Measurements from ENCODE around the gene PNPLA1.

Gene PNPLA1

DNA sequence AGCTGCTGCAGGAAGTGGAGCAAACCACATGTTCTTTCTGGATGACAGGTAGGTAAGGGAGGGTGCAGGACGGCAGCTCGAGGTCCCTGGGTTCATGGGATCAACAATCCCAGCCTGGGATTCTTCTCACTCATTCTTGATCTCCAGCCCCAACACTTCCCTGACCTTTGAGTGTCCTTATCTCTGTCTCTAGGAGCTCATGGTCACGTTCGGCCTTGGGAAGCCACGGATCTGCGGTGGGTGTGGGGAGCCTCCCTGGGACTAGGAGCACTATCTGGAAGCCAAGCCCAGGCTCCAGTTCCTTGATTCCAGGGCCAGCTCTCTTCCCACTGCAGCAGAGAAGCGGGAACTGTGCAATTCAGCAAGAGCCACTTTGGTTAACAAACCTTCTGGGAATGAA lies 39.3 kb downstream of the PNPLA1 start:
- Histone ChIP-seq H3K9ac (ENCODE audit: low read depth, low read length) (no peak overlapping the region), H3K9me3 (ENCODE audit: control insufficient read depth, insufficient read depth, low read length) (no peaks in the 10 kb centered on the region), H3K36me3 (ENCODE audit: insufficient read depth, low read length) (no peaks in the 10 kb centered on the region), H3K4me1 (ENCODE audit: insufficient read depth, low read length) (peaks cover 8% of the 10 kb centered on the region; the same call in 1 of the 2 replicates)

DNA sequence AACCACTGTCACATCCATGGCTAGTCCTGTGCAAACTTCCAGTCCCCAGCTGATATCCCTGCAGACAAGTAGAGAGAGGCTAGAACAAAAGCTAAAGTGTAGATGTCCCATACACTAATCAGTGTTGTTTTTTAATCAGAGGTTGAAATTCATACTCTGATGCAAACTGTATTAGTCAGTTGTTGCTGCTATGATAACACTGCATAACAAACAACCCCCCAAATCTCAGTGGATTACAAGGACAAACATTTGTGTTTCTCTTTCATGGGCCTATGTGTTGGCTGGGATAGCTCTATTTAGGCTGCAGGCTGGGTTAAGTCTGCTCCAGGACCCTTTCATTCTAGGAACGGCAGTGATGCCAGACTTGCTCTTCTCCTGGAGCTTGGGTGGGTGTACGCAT lies 40.0 kb downstream of the PNPLA1 start:
- H3K4me1 ChIP-seq (ENCODE audit: insufficient read depth, low read length) = peaks cover 13% of the 10 kb centered on the region; the same call in 1 of the 2 replicates
- no peaks in the 10 kb centered on the region for H3K36me3 ChIP-seq (ENCODE audit: insufficient read depth, low read length)
- no peaks in the 10 kb centered on the region for H3K9me3 ChIP-seq (ENCODE audit: control insufficient read depth, insufficient read depth, low read length)
- H3K9ac ChIP-seq (ENCODE audit: low read depth, low read length) = no peak overlapping the region

DNA sequence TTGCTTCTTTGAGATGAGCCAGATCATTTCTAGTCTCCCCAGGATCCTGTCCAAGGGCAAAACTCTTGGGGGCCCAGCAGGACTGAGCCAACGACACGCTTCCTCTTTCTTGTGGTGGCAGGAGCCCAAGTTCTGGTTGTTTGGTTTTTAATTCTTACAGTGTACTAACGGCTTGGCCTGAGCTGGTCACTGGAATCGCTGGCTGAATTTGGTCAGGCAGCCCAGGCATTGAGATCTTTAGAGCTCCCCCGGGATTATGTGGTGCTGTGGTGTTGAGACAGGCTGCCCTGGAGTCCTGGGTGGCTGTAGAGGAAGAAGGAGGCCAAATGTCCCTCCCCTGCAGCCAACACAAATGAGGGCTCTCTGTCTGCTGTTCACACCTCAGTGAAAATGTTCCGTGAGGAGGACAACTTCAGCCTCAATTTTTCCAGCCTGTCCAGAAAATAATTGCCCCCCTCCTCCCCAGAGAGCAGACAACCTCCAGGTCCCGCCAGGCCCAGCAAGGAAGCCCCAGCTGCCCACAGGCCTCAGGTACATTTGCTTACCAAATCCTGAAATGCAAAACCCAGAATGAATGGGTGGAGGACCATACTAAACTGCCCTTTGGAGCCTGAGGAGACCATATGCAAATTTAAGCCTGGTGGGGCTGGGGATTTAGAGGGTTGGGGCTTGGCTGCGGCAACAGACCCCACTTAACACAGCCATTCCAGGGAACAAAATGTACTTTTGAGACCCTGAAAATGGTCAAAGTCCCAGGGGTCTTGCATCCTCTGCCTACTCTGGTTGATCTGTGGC lies 43.2 kb downstream of the PNPLA1 start:
- Histone ChIP-seq H3K9me3 (ENCODE audit: control insufficient read depth, insufficient read depth, low read length) (no peaks in the 10 kb centered on the region), H3K36me3 (ENCODE audit: insufficient read depth, low read length) (no peaks in the 10 kb centered on the region), H3K9ac (ENCODE audit: low read depth, low read length) (no peak overlapping the region), H3K4me1 (ENCODE audit: insufficient read depth, low read length) (peaks cover 13% of the 10 kb centered on the region; the same call in 1 of the 2 replicates)

DNA sequence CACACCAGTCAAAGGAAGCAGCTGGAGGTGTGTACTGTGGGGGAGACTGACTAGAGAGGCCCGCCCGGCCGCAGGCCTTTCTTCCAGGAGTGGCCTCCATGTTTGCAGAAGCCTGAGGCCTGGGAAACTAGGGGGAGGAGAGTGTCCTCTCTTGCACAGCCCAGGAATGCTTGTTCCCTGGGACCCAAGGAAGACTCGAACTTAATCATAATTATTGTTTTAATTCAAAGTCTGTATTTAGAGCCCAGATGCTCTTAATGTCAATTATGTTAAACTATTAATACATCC lies 43.7 kb downstream of the PNPLA1 start:
- Histone ChIP-seq H3K4me1 (ENCODE audit: insufficient read depth, low read length) (peaks cover 13% of the 10 kb centered on the region; the same call in 1 of the 2 replicates), H3K36me3 (ENCODE audit: insufficient read depth, low read length) (no peaks in the 10 kb centered on the region), H3K9ac (ENCODE audit: low read depth, low read length) (no peak overlapping the region), H3K9me3 (ENCODE audit: control insufficient read depth, insufficient read depth, low read length) (no peaks in the 10 kb centered on the region)

DNA sequence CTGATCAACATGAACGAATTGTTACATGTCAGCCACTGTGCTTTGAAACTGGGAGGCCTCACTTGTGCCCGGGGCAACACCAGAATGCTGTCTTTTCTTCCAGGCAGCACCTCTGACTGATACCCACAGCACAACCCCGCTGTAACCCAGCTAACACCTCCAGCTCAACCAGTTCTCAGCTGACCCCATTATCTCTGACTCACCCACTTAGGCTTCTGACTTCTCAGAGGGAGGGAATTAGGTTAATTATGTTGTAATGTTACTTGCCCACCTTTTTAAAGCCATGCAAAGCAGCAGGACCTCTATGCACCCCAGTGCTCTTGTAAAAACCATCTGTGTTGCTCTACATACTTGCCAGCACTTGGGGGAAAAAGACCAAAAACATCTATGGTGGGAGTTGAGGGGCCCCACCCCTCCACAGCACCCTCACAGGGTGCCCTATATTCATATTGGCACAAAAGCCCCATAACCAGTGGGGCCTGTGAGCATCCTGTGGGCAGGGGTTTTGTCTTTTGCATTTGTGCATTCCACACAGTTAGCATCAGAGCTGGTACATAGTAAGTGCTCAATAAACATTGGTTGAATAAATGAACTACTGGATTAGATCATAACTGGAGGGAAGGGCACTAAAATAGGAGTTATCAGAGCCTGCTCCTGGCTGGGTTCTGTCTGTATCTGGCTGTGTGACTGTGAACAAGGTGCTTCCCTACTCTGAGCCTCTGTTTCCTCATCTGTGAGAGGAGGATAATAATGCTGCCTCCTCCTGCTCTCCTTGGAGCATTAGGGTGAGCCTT lies 44.6 kb downstream of the PNPLA1 start:
- no peak overlapping the region for H3K9ac ChIP-seq (ENCODE audit: low read depth, low read length)
- no peaks in the 10 kb centered on the region for H3K36me3 ChIP-seq (ENCODE audit: insufficient read depth, low read length)
- peaks cover 13% of the 10 kb centered on the region; the same call in 1 of the 2 replicates for H3K4me1 ChIP-seq (ENCODE audit: insufficient read depth, low read length)
- H3K9me3 ChIP-seq (ENCODE audit: control insufficient read depth, insufficient read depth, low read length) = no peaks in the 10 kb centered on the region

DNA sequence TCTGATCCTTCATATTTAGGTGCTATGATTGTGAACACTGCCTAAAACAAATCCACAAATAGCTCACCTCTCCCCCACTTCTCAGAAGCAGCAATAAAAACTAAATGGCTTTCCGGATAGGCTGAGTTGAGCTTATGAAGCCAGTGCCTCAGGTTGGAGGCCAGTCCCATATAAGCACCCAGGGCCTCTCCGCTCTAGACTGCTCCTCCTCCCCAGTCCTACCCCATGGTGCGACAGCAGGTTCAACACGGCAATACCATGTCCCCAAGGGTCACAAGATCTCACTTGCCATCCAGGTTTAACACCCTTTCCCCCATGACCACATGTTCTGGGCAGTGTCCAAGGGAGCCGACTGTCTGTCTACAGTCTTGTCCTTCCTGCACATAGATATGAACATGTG lies 46.1 kb downstream of the PNPLA1 start:
- no peak overlapping the region for H3K9ac ChIP-seq (ENCODE audit: low read depth, low read length)
- H3K9me3 ChIP-seq (ENCODE audit: control insufficient read depth, insufficient read depth, low read length) = no peaks in the 10 kb centered on the region
- H3K36me3 ChIP-seq (ENCODE audit: insufficient read depth, low read length) = no peaks in the 10 kb centered on the region
- H3K4me1 ChIP-seq (ENCODE audit: insufficient read depth, low read length) = peaks cover 13% of the 10 kb centered on the region; the same call in 1 of the 2 replicates

DNA sequence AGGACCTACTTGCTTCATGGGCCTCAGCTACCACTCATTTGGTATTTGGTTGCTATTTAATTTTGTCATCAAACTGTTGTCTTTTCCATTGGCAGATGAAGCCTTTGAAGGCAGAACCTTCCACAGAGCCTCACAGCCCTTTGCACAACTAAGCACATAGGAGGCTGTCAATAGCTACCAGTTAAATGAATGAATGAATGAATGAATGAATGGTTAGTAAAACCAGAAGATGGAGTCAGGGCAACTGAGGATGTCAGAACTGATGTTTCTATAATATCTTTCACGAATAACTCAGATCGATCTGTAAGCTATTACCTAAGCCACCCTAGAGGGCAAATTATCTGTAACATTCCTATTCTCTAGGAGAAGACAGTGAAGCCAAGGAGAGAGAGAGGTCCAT lies 47.8 kb downstream of the PNPLA1 start:
- Histone ChIP-seq H3K9me3 (ENCODE audit: control insufficient read depth, insufficient read depth, low read length) (no peaks in the 10 kb centered on the region), H3K4me1 (ENCODE audit: insufficient read depth, low read length) (peaks cover 13% of the 10 kb centered on the region; the same call in 1 of the 2 replicates), H3K36me3 (ENCODE audit: insufficient read depth, low read length) (no peaks in the 10 kb centered on the region), H3K9ac (ENCODE audit: low read depth, low read length) (no peak overlapping the region)

DNA sequence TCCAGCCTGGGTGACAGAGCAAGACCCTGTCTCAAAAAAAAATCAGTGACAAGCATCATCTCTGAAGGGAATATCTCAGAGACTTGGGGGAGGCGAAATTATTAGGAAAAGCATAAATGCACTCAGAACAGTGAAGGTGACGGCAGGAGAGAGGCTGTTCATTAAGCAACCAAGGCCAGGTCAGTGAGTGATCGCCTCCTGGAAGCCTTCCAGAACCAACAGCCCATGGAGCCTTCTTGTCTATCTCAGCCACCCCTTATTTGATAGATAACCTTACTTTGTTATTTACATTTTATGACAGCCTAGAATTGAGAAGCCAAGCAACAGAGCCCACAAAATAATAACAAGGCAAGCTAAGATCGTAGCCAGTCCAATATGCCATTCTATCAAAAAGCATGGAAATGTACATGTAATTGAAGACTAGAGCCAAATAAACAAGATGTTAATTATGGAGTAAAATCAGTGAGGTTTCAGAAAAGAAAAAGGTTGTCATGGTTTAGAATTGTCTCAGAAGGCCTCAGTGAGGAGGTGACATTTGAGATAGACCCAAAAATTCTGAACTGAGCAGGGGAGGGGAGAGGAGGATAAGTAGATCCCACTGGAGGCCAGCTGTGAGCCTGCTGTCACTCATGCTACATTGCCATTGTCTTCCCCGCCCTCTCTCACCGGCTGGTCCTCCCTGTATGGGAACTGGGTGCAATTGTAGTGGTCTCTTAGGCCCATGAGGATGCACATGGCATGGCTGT lies 49.0 kb downstream of the PNPLA1 start:
- Histone ChIP-seq H3K9me3 (ENCODE audit: control insufficient read depth, insufficient read depth, low read length) (no peaks in the 10 kb centered on the region), H3K4me1 (ENCODE audit: insufficient read depth, low read length) (peaks cover 7% of the 10 kb centered on the region; the same call in 1 of the 2 replicates)

DNA sequence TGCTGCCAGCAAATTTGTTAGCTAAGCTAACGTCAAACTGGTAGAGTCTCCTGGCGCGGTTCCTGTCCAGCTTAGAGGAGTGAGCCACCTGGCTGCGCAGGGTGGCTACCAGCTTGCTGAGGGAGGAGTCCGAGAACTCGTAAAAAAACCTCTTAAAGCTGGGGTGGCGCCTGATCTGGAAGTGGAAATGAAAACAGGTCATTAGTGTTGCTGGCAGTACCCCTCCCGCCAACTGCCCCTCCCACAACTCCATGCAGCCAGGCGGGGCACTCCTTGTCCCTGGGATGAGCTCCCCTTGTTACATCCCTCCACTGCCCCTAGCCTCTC lies 49.5 kb downstream of the PNPLA1 start:
- Histone ChIP-seq H3K36me3 (ENCODE audit: insufficient read depth, low read length) (no peaks in the 10 kb centered on the region), H3K9ac (ENCODE audit: low read depth, low read length) (no peak overlapping the region), H3K9me3 (ENCODE audit: control insufficient read depth, insufficient read depth, low read length) (no peaks in the 10 kb centered on the region), H3K4me1 (ENCODE audit: insufficient read depth, low read length) (peaks cover 3% of the 10 kb centered on the region; the same call in 1 of the 2 replicates)

More for the DNA sequence above, 49.0 kb downstream of the PNPLA1 start:
- Histone ChIP-seq H3K36me3 (ENCODE audit: insufficient read depth, low read length) (no peaks in the 10 kb centered on the region), H3K9ac (ENCODE audit: low read depth, low read length) (no peak overlapping the region)

DNA sequence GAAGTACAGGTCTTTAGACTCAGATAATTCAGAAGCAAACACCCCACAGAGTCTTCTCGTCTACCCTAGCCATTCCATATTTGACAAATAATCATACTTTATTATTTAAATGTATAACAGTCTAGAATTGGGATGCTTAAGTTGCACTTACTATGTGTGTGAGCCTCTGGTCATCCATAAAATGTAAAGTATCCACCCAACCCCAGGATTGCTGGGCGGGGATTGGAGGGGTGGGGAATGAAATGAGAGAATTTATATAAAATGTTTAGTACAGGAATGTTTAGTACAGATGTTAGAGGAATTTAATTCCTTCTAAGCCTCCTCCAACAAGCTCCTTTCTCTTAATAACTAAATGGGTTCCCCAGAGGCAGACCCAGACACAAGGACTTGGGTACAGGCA lies 50.0 kb downstream of the PNPLA1 start:
- H3K9me3 ChIP-seq (ENCODE audit: control insufficient read depth, insufficient read depth, low read length) = no peaks in the 10 kb centered on the region
- H3K4me1 ChIP-seq (ENCODE audit: insufficient read depth, low read length) = no peaks in the 10 kb centered on the region; the same call in 1 of the 2 replicates
- H3K9ac ChIP-seq (ENCODE audit: low read depth, low read length) = no peak overlapping the region
- H3K36me3 ChIP-seq (ENCODE audit: insufficient read depth, low read length) = no peaks in the 10 kb centered on the region

DNA sequence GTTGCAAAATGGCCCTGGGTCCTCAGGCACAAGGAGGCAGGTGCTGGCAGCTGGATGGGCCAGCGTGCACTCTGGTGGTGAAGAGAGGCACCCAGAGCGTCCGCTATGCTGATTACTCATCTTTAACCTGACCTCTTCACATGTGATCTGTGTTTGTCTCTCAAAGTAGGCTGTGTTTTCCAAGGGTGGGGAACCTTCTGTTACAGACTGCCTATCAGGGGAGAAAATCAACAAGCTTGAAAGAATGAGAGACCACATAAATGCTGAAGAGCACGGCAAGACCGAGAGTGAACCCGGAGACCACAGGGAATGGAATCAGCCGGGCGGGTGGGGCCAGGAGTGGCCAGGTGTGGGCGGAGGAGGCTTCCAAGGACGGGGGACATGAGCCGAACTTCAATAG lies 50.6 kb downstream of the PNPLA1 start:
- no peaks in the 10 kb centered on the region for H3K36me3 ChIP-seq (ENCODE audit: insufficient read depth, low read length)
- no peaks in the 10 kb centered on the region; the same call in 1 of the 2 replicates for H3K4me1 ChIP-seq (ENCODE audit: insufficient read depth, low read length)
- H3K9me3 ChIP-seq (ENCODE audit: control insufficient read depth, insufficient read depth, low read length) = no peaks in the 10 kb centered on the region
- no peak overlapping the region for H3K9ac ChIP-seq (ENCODE audit: low read depth, low read length)

DNA sequence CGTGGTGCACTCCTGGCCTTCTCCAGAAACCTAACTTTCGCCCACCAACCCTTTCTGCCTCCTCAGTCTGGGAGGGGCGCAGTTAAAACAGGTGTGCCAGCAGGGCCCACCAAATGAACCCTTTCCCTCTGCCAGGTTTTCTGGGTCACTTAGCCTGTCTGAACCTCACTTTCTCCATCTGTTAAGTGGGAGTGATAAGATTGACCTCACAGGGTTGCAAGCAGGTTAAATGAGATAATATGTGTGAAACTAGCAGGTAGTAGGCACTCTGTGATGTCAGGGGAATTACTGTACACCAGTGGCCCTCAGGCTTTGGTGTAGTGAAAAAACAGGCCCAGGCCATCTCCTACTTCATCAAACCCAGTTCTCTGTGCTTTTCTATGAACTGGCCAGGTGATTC lies 52.7 kb downstream of the PNPLA1 start:
- Histone ChIP-seq H3K36me3 (ENCODE audit: insufficient read depth, low read length) (no peaks in the 10 kb centered on the region), H3K4me1 (ENCODE audit: insufficient read depth, low read length) (peaks cover 4% of the 10 kb centered on the region; the same call in 1 of the 2 replicates), H3K9me3 (ENCODE audit: control insufficient read depth, insufficient read depth, low read length) (no peaks in the 10 kb centered on the region), H3K9ac (ENCODE audit: low read depth, low read length) (no peak overlapping the region)

DNA sequence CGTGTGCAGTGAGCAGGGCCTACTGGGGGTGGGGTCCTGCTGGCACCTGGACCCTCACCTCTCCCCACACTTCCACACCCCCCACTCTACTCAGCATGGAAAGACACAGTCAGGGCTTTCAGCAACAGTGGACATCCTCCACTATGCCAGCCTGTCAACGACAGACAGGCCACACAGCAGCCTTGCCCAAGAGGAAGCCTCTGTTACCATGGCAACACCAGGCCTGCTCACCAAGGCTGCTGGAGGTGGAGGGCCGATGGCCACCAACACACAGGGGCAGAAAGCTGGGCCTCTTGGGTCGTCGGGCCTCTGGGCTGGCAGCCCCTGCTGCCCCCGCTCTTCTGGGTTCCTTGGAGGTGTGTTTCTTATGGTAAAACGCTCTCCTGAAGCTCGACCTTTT lies 53.2 kb downstream of the PNPLA1 start:
- H3K9ac ChIP-seq (ENCODE audit: low read depth, low read length) = no peak overlapping the region
- peaks cover 6% of the 10 kb centered on the region; the same call in 1 of the 2 replicates for H3K4me1 ChIP-seq (ENCODE audit: insufficient read depth, low read length)
- H3K9me3 ChIP-seq (ENCODE audit: control insufficient read depth, insufficient read depth, low read length) = no peaks in the 10 kb centered on the region
- no peaks in the 10 kb centered on the region for H3K36me3 ChIP-seq (ENCODE audit: insufficient read depth, low read length)

DNA sequence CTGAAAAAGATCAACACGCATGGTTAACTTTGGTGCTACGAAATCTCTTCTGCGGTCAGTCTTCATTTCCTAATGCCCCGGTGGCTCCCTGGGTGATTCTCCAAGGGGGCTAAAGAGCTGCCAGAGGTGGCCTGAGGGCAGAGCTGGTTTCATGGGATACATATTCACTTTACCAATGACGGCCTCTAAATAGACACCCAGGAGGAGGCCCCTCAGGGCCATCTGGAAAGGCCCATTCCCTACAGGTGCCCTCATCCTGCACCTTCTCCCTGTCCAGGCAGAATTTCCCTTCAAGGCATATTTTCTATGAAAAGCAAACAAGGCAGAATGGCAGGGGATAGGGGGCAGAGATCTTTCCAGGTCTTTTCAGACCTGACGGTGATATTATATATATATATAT lies 54.3 kb downstream of the PNPLA1 start:
- Histone ChIP-seq H3K9ac (ENCODE audit: low read depth, low read length) (no peak overlapping the region), H3K36me3 (ENCODE audit: insufficient read depth, low read length) (no peaks in the 10 kb centered on the region), H3K4me1 (ENCODE audit: insufficient read depth, low read length) (peaks cover 6% of the 10 kb centered on the region; the same call in 1 of the 2 replicates), H3K9me3 (ENCODE audit: control insufficient read depth, insufficient read depth, low read length) (no peaks in the 10 kb centered on the region)

Data from ES-I3 (cell line).